HepG2 (cell line): ENCODE data around the gene GZF1. TPM values are rescaled to one million over a fixed set of nuclear protein-coding genes. Genes with fewer than 3 reads are reported as not detected.

Source experiments
- AHR ChIP-seq: IDR thresholded peaks from 2 replicates; pipeline ENCODE4 v1.6.1; 2018; ENCODE audit warnings: missing genetic modification reagents, missing compliant biosample characterization
- E2F1 ChIP-seq: sonication (generic); formaldehyde crosslinking; IDR thresholded peaks from 2 replicates; pipeline ENCODE4 v1.5.0; 2020; ENCODE audit warnings: missing genetic modification reagents
- ELF3 ChIP-seq: IDR thresholded peaks from 2 replicates; pipeline ENCODE4 v1.6.1; 2016; ENCODE audit warnings: missing genetic modification reagents, missing compliant biosample characterization
- ESRRA ChIP-seq: sonication (generic); formaldehyde crosslinking; IDR thresholded peaks from 2 replicates; pipeline ENCODE4 v1.5.1; 2020; ENCODE audit warnings: mild to moderate bottlenecking, low read depth, missing genetic modification reagents
- EZH2 ChIP-seq: conservative IDR thresholded peaks from 2 replicates; pipeline ENCODE4 v1.6.1; 2012; ENCODE audit warnings: mild to moderate bottlenecking, low read depth, low read length, moderate library complexity
- FOXC1 ChIP-seq: sonication (generic); formaldehyde crosslinking; IDR thresholded peaks from 2 replicates; pipeline ENCODE4 v1.8.0; 2022; ENCODE audit warnings: mild to moderate bottlenecking, missing genetic modification reagents, borderline replicate concordance
- FOXK2 ChIP-seq: fragments of 450-650 bp; IDR thresholded peaks from 2 replicates; pipeline ENCODE4 v1.6.1; 2016
- GATAD1 ChIP-seq: IDR thresholded peaks from 2 replicates; pipeline ENCODE4 v1.6.1; 2016; ENCODE audit warnings: missing genetic modification reagents, missing compliant biosample characterization
- MED8 ChIP-seq: sonication (generic); formaldehyde crosslinking; IDR thresholded peaks from 2 replicates; pipeline ENCODE4 v1.8.1; 2023; ENCODE audit warnings: mild to moderate bottlenecking, missing genetic modification reagents; ENCODE audit not compliant: insufficient replicate concordance
- PPARG ChIP-seq: conservative IDR thresholded peaks from 2 replicates; pipeline ENCODE4 v1.6.1; 2016; ENCODE audit warnings: missing biosample characterization, missing genetic modification reagents
- SMAD9 ChIP-seq: sonication (generic); formaldehyde crosslinking; IDR thresholded peaks from 2 replicates; pipeline ENCODE4 v1.5.1; 2020; ENCODE audit warnings: mild to moderate bottlenecking, missing genetic modification reagents
- TAF1 ChIP-seq: sonication (generic); formaldehyde crosslinking; IDR thresholded peaks from 2 replicates; pipeline ENCODE4 v1.4.0; 2020; ENCODE audit warnings: missing genetic modification reagents
- TBL1XR1 ChIP-seq: fragments of 150-350 bp; IDR thresholded peaks from 2 replicates; pipeline ENCODE4 v1.6.1; 2014; ENCODE audit warnings: borderline replicate concordance, low read length; ENCODE audit not compliant: partially characterized antibody
- TFE3 ChIP-seq: IDR thresholded peaks from 2 replicates; pipeline ENCODE4 v1.6.1; 2016
- ZMAT3 ChIP-seq: sonication (generic); formaldehyde crosslinking; conservative IDR thresholded peaks from 2 replicates; pipeline ENCODE4 v1.7.0; 2021; ENCODE audit warnings: missing genetic modification reagents
- ZNF589 ChIP-seq: sonication (generic); formaldehyde crosslinking; conservative IDR thresholded peaks from 2 replicates; pipeline ENCODE4 v1.8.0; 2022; ENCODE audit warnings: mild to moderate bottlenecking, moderate library complexity, missing genetic modification reagents
- ZNF619 ChIP-seq: sonication (generic); formaldehyde crosslinking; IDR thresholded peaks from 2 replicates; pipeline ENCODE4 v1.4.0; 2020; ENCODE audit warnings: mild to moderate bottlenecking, missing genetic modification reagents
- ZNF672 ChIP-seq: sonication (generic); formaldehyde crosslinking; IDR thresholded peaks from 2 replicates; pipeline ENCODE4 v1.8.1; 2022; ENCODE audit warnings: missing genetic modification reagents
- ZNF780A ChIP-seq: sonication (generic); formaldehyde crosslinking; IDR thresholded peaks from 2 replicates; pipeline ENCODE4 v1.8.0; 2022; ENCODE audit warnings: mild to moderate bottlenecking, missing genetic modification reagents, moderate library complexity
- ZNF878 ChIP-seq: sonication (generic); formaldehyde crosslinking; IDR thresholded peaks from 2 replicates; pipeline ENCODE4 v1.8.1; 2023; ENCODE audit warnings: mild to moderate bottlenecking, missing genetic modification reagents, moderate library complexity
- polyA plus RNA-seq, 8 experiments: library from polyadenylated mRNA; depleted of rRNA in 3 of 8; stranded (reverse) in 7 of 8; unstranded in 1 of 8; fragments of >200 nt; fragmentation: Illumina TruSeq in 4 of 8; extraction: Trizol in 4 of 8; gene quantifications; 2 replicates each; pipeline versions ENCODE4 v1.2.1 to v1.2.3, GENCODE V29; 2011 to 2016; ENCODE audit warnings: low read depth in 4 of 8, missing spikeins in 1 of 8, mixed read lengths in 1 of 8; ENCODE audit not compliant: insufficient read depth in 1 of 8
- total RNA-seq, 5 experiments: library from RNA; depleted of rRNA; stranded (reverse); fragments of >200 nt; fragmentation: Illumina TruSeq; extraction: Trizol; gene quantifications; 2 replicates each; pipeline ENCODE4 v1.2.3, GENCODE V29; 2016; ENCODE audit warnings: low read depth in 1 of 5
- TF ChIP-seq, protein P1 (sequence below): sonication (generic); formaldehyde crosslinking; IDR thresholded peaks from 2 replicates; pipeline ENCODE4 v1.4.0; 2020; ENCODE audit warnings: missing genetic modification reagents
- TF ChIP-seq, protein P2 (sequence below): sonication (generic); formaldehyde crosslinking; IDR thresholded peaks from 2 replicates; pipeline ENCODE4 v1.5.0; 2020; ENCODE audit warnings: missing genetic modification reagents
- TF ChIP-seq, protein P3 (sequence below): sonication (generic); formaldehyde crosslinking; IDR thresholded peaks from 2 replicates; pipeline ENCODE4 v1.5.0; 2020; ENCODE audit warnings: mild to moderate bottlenecking, missing genetic modification reagents

Gene GZF1
- total and polyA plus RNA-seq, 2 of the 13 experiments (the other 11 are each of a cell fraction or from before 2014, with no cell fraction given), result 16.9 to 26.0 TPM

- TF ChIP-seq ZNF672 (no peak), ZNF589 (CRISPR knock-in tag) (no peak), TAF1 (CRISPR knock-in tag) (peak; percentile 87), ESRRA (0 out of 2 replicates have a peak, but pooled peaks have one; percentile 19), ZNF780A (CRISPR knock-in tag) (no peak), MED8 (CRISPR knock-in tag) (no peak), FOXC1 (CRISPR knock-in tag) (peak; percentile 93), SMAD9 (CRISPR knock-in tag) (0 out of 2 replicates have a peak, but pooled peaks have one; percentile 36), AHR (CRISPR knock-in tag) (0 out of 2 replicates have a peak, but pooled peaks have one; percentile 39), GATAD1 (CRISPR knock-in tag) (peak; percentile 98), ZMAT3 (CRISPR knock-in tag) (no peak), EZH2 (no peak), TBL1XR1 (no peak), FOXK2 (no peak), ELF3 (peak; percentile 82), E2F1 (CRISPR knock-in tag) (0 out of 2 replicates have a peak, but pooled peaks have one; percentile 47), PPARG (CRISPR knock-in tag) (peak; percentile 42; the same call in 1 of the 2 replicates), TFE3 (CRISPR knock-in tag) (peak; percentile 89), ZNF878 (0 out of 2 replicates have a peak, but pooled peaks have one; percentile 60), ZNF619 (CRISPR knock-in tag) (peak; percentile 87)
- TF ChIP-seq, protein P1, sequence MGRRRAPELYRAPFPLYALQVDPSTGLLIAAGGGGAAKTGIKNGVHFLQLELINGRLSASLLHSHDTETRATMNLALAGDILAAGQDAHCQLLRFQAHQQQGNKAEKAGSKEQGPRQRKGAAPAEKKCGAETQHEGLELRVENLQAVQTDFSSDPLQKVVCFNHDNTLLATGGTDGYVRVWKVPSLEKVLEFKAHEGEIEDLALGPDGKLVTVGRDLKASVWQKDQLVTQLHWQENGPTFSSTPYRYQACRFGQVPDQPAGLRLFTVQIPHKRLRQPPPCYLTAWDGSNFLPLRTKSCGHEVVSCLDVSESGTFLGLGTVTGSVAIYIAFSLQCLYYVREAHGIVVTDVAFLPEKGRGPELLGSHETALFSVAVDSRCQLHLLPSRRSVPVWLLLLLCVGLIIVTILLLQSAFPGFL, result no peak
- TF ChIP-seq, protein P2, sequence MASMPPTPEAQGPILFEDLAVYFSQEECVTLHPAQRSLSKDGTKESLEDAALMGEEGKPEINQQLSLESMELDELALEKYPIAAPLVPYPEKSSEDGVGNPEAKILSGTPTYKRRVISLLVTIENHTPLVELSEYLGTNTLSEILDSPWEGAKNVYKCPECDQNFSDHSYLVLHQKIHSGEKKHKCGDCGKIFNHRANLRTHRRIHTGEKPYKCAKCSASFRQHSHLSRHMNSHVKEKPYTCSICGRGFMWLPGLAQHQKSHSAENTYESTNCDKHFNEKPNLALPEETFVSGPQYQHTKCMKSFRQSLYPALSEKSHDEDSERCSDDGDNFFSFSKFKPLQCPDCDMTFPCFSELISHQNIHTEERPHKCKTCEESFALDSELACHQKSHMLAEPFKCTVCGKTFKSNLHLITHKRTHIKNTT (CRISPR knock-in tag), result no peak
- TF ChIP-seq, protein P3, sequence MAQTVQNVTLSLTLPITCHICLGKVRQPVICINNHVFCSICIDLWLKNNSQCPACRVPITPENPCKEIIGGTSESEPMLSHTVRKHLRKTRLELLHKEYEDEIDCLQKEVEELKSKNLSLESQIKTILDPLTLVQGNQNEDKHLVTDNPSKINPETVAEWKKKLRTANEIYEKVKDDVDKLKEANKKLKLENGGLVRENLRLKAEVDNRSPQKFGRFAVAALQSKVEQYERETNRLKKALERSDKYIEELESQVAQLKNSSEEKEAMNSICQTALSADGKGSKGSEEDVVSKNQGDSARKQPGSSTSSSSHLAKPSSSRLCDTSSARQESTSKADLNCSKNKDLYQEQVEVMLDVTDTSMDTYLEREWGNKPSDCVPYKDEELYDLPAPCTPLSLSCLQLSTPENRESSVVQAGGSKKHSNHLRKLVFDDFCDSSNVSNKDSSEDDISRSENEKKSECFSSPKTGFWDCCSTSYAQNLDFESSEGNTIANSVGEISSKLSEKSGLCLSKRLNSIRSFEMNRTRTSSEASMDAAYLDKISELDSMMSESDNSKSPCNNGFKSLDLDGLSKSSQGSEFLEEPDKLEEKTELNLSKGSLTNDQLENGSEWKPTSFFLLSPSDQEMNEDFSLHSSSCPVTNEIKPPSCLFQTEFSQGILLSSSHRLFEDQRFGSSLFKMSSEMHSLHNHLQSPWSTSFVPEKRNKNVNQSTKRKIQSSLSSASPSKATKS (CRISPR knock-in tag), result no peak
Observed at GRCh38 chr20:23357767-23358562, 4.0 kb upstream of the GZF1 start (continued).
